GM23338 (cell line): ENCODE data around the gene CHRNA10. TPM values are rescaled to one million over a fixed set of nuclear protein-coding genes. Genes with fewer than 3 reads are reported as not detected.

ENCODE experiments used
- ATAC-seq: fragments of 200-7000 bp; cut with Tn5 transposase; 3 replicates; pipeline ENCODE4 v1.9.1; 2020
- DNase-seq: peaks from one replicate; pipeline ENCODE4 v3.0.0-alpha.2; 2015; ENCODE audit warnings: low spot score
- H2AFZ ChIP-seq: fragments of 200-600 bp; sonication (generic); 2 replicates; pipeline ENCODE4 v1.8.0; 2016; ENCODE audit warnings: antibody characterized with exemption, mild to moderate bottlenecking, moderate library complexity
- H3F3A ChIP-seq: fragments of 200-600 bp; sonication (generic); replicated peaks from 2 replicates; pipeline ENCODE4 v1.8.0; 2017; ENCODE audit warnings: antibody characterized with exemption, mixed run types, low read depth
- H3K27ac ChIP-seq: fragments of 200-600 bp; sonication (generic); 2 replicates; pipeline ENCODE4 v1.6.1; 2016; ENCODE audit warnings: low read depth
- H3K27me3 ChIP-seq: fragments of 200-600 bp; sonication (generic); 2 replicates; pipeline ENCODE4 v1.8.0; 2016; ENCODE audit warnings: mild to moderate bottlenecking, mixed run types, moderate library complexity; ENCODE audit not compliant: insufficient read depth
- H3K36me3 ChIP-seq: fragments of 200-600 bp; sonication (generic); 2 replicates; pipeline ENCODE4 v1.8.0; 2016; ENCODE audit warnings: mild to moderate bottlenecking; ENCODE audit not compliant: insufficient read depth
- H3K4me1 ChIP-seq: fragments of 200-600 bp; sonication (generic); 2 replicates; pipeline ENCODE4 v1.8.0; 2016; ENCODE audit warnings: mild to moderate bottlenecking, moderate library complexity; ENCODE audit not compliant: insufficient read depth
- H3K4me2 ChIP-seq: fragments of 200-600 bp; sonication (generic); 2 replicates; pipeline ENCODE4 v1.7.1; 2017; ENCODE audit warnings: mixed run types
- H3K4me3 ChIP-seq: fragments of 200-600 bp; sonication (generic); 2 replicates; pipeline ENCODE4 v1.6.1; 2016; ENCODE audit warnings: mixed run types
- H3K79me2 ChIP-seq: fragments of 200-600 bp; sonication (generic); replicated peaks from 2 replicates; pipeline ENCODE4 v1.8.0; 2017; ENCODE audit warnings: mild to moderate bottlenecking; ENCODE audit not compliant: insufficient read depth
- H3K9me2 ChIP-seq: fragments of 200-600 bp; sonication (generic); 2 replicates; pipeline ENCODE4 v1.8.0; 2017; ENCODE audit not compliant: insufficient read depth
- H4K20me1 ChIP-seq: fragments of 200-600 bp; sonication (generic); replicated peaks from 2 replicates; pipeline ENCODE4 v1.8.0; 2017; ENCODE audit warnings: mild to moderate bottlenecking; ENCODE audit not compliant: insufficient read depth
- H3K27ac Mint-ChIP-seq: 2 replicates; pipeline ENCODE4 v1.8.0; 2020; ENCODE audit warnings: inconsistent platforms, mild to moderate bottlenecking, moderate library complexity, mixed read lengths
- H3K27me3 Mint-ChIP-seq: 3 replicates; pipeline ENCODE4 v1.8.0; 2022; ENCODE audit warnings: low read depth, mild to moderate bottlenecking, moderate library complexity, mixed read lengths, inconsistent platforms; ENCODE audit not compliant: insufficient read depth, poor library complexity
- H3K36me3 Mint-ChIP-seq: 3 replicates; pipeline ENCODE4 v1.8.0; 2021; ENCODE audit warnings: low read depth, mild to moderate bottlenecking, inconsistent platforms, moderate library complexity, mixed read lengths
- H3K4me1 Mint-ChIP-seq: 3 replicates; pipeline ENCODE4 v1.8.0; 2020; ENCODE audit warnings: mild to moderate bottlenecking, inconsistent platforms, mixed read lengths
- H3K4me3 Mint-ChIP-seq: 3 replicates; pipeline ENCODE4 v1.8.0; 2021; ENCODE audit warnings: moderate library complexity, mild to moderate bottlenecking, inconsistent platforms, mixed read lengths
- H3K9me3 Mint-ChIP-seq: 3 replicates; pipeline ENCODE4 v1.8.0; 2020; ENCODE audit warnings: moderate library complexity, mild to moderate bottlenecking, inconsistent platforms, mixed read lengths
- CREB1 ChIP-seq: fragments of 250-450 bp; sonication (Bioruptor Pico); IDR thresholded peaks from 2 replicates; pipeline ENCODE4 v1.5.0; 2020; ENCODE audit warnings: low read depth, mild to moderate bottlenecking, moderate library complexity
- EZH2 ChIP-seq: fragments of 200-600 bp; sonication (generic); IDR thresholded peaks from one replicate; pipeline ENCODE4 v1.8.0; 2017; ENCODE audit warnings: antibody characterized with exemption, mild to moderate bottlenecking, low read depth; ENCODE audit not compliant: unreplicated experiment
- EZH2phosphoT487 ChIP-seq: fragments of 200-600 bp; sonication (generic); IDR thresholded peaks from one replicate; pipeline ENCODE4 v1.8.1; 2018; ENCODE audit warnings: antibody characterized with exemption; ENCODE audit not compliant: unreplicated experiment
- JUNB ChIP-seq: IDR thresholded peaks from one replicate; pipeline ENCODE4 v1.6.1; 2016; ENCODE audit warnings: antibody characterized with exemption; ENCODE audit not compliant: unreplicated experiment
- NANOG ChIP-seq: IDR thresholded peaks from 2 replicates; pipeline ENCODE4 v1.6.1; 2016; ENCODE audit warnings: antibody characterized with exemption, borderline replicate concordance
- POLR2AphosphoS5 ChIP-seq: IDR thresholded peaks from 2 replicates; pipeline ENCODE4 v1.6.1; 2016; ENCODE audit warnings: antibody characterized with exemption, low read depth
- STAT1 ChIP-seq: IDR thresholded peaks from one replicate; pipeline ENCODE4 v1.6.1; 2016; ENCODE audit warnings: antibody characterized with exemption; ENCODE audit not compliant: unreplicated experiment
- ZNF114 ChIP-seq: fragments of 250-450 bp; sonication (Bioruptor Pico); IDR thresholded peaks from 2 replicates; pipeline ENCODE4 v1.5.0; 2020; ENCODE audit warnings: mild to moderate bottlenecking, moderate library complexity
- ZNF331 ChIP-seq: fragments of 250-450 bp; sonication (Bioruptor Pico); IDR thresholded peaks from 2 replicates; pipeline ENCODE4 v1.5.0; 2020; ENCODE audit warnings: low read depth, mild to moderate bottlenecking, moderate library complexity
- polyA plus RNA-seq: library from polyadenylated mRNA; unstranded; fragments of >200 nt; fragmentation: Nextera tagmentation; extraction: Ambion mirVana; gene quantifications from 2 replicates; pipeline ENCODE4 v1.2.1, GENCODE V29; 2016
- total RNA-seq: library from RNA; depleted of rRNA; stranded (reverse); fragments of >200 nt; shearing (Covaris generic); gene quantifications from 2 replicates; pipeline ENCODE4 v1.2.3, GENCODE V29; 2014
- TF ChIP-seq, protein P1 (sequence below), 2 experiments: fragments of 200-600 bp in 1 of 2; sonication (generic) in 1 of 2; conservative IDR thresholded peaks; 2 replicates each; pipeline versions ENCODE4 v1.5.1 to v1.6.1; 2016 to 2017; ENCODE audit warnings: antibody characterized with exemption in 2 of 2, low read depth in 2 of 2, mild to moderate bottlenecking in 2 of 2, moderate library complexity in 1 of 2
- TF ChIP-seq, protein P2 (sequence below): IDR thresholded peaks from one replicate; pipeline ENCODE4 v1.6.1; 2018; ENCODE audit warnings: antibody characterized with exemption; ENCODE audit not compliant: unreplicated experiment
- TF ChIP-seq, protein P3 (sequence below): IDR thresholded peaks from 2 replicates; pipeline ENCODE4 v1.6.1; 2016; ENCODE audit warnings: antibody characterized with exemption
- TF ChIP-seq, protein P4 (sequence below): fragments of 250-450 bp; sonication (Bioruptor Pico); IDR thresholded peaks from 2 replicates; pipeline ENCODE4 v1.5.0; 2020; ENCODE audit warnings: mild to moderate bottlenecking, moderate library complexity

The CHRNA10 gene
- total and polyA plus RNA-seq, 2 experiments from 2014 or later, result 0.45 to 1.5 TPM

DNA sequence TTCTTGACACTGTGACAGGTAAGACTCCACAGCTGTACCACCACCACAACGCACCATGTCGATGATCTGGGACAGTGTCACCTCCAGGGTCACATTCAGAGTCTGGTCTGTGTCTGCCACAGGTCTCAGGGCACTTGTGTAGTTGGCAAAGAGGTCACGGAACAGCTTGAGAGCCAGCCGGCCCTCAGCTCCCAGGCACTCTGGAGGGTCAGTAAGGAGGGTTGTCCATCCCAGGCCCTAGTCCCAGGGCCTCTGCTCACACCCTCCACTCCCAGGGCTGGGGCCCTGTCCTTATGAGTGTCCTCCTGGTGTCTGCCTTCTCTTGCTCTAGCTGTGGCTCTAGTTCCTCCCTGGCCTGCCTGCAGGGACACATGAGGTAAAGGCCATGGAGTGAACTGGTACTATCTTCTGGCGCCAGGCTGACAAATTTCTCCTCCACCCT is 1.4 kb downstream of the CHRNA10 start:
- Histone ChIP-seq H3K4me3 (no peak overlapping the region), H3K4me1 (no peaks in the 10 kb centered on the region), H3K79me2 (no peaks in the 10 kb centered on the region), H3K27me3 (no peaks in the 10 kb centered on the region), H3K36me3 (peaks cover 5% of the 10 kb centered on the region; the same call in 1 of the 2 replicates), H4K20me1 (no peaks in the 10 kb centered on the region; the same call in 1 of the 2 replicates), H3K9me2 (no peaks in the 10 kb centered on the region), H3K4me2 (no peak overlapping the region), H2AFZ (no peak overlapping the region), H3K27ac (no peak overlapping the region), H3F3A (no peaks in the 10 kb centered on the region)
- Mint-ChIP-seq H3K4me3 (no peak overlapping the region), H3K36me3 (peaks cover 48% of the 10 kb centered on the region), H3K27ac (no peak overlapping the region), H3K4me1 (peaks cover 8% of the 10 kb centered on the region), H3K27me3 (peaks cover 4% of the 10 kb centered on the region), H3K9me3 (no peaks in the 10 kb centered on the region)
- TF ChIP-seq, protein P1, sequence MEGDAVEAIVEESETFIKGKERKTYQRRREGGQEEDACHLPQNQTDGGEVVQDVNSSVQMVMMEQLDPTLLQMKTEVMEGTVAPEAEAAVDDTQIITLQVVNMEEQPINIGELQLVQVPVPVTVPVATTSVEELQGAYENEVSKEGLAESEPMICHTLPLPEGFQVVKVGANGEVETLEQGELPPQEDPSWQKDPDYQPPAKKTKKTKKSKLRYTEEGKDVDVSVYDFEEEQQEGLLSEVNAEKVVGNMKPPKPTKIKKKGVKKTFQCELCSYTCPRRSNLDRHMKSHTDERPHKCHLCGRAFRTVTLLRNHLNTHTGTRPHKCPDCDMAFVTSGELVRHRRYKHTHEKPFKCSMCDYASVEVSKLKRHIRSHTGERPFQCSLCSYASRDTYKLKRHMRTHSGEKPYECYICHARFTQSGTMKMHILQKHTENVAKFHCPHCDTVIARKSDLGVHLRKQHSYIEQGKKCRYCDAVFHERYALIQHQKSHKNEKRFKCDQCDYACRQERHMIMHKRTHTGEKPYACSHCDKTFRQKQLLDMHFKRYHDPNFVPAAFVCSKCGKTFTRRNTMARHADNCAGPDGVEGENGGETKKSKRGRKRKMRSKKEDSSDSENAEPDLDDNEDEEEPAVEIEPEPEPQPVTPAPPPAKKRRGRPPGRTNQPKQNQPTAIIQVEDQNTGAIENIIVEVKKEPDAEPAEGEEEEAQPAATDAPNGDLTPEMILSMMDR (conservative IDR thresholded peaks at IDR 0.05; ENCODE audit: low read depth in 2 of 2), result no peak
- TF ChIP-seq NANOG (no peak), CREB1 (CRISPR knock-in tag) (no peak), ZNF331 (no peak), STAT1 (no peak), JUNB (no peak), ZNF114 (CRISPR knock-in tag) (no peak), EZH2phosphoT487 (no peak), POLR2AphosphoS5 (no peak), EZH2 (no peak)
- TF ChIP-seq, protein P2, sequence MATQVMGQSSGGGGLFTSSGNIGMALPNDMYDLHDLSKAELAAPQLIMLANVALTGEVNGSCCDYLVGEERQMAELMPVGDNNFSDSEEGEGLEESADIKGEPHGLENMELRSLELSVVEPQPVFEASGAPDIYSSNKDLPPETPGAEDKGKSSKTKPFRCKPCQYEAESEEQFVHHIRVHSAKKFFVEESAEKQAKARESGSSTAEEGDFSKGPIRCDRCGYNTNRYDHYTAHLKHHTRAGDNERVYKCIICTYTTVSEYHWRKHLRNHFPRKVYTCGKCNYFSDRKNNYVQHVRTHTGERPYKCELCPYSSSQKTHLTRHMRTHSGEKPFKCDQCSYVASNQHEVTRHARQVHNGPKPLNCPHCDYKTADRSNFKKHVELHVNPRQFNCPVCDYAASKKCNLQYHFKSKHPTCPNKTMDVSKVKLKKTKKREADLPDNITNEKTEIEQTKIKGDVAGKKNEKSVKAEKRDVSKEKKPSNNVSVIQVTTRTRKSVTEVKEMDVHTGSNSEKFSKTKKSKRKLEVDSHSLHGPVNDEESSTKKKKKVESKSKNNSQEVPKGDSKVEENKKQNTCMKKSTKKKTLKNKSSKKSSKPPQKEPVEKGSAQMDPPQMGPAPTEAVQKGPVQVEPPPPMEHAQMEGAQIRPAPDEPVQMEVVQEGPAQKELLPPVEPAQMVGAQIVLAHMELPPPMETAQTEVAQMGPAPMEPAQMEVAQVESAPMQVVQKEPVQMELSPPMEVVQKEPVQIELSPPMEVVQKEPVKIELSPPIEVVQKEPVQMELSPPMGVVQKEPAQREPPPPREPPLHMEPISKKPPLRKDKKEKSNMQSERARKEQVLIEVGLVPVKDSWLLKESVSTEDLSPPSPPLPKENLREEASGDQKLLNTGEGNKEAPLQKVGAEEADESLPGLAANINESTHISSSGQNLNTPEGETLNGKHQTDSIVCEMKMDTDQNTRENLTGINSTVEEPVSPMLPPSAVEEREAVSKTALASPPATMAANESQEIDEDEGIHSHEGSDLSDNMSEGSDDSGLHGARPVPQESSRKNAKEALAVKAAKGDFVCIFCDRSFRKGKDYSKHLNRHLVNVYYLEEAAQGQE, result no peak
- TF ChIP-seq, protein P3, sequence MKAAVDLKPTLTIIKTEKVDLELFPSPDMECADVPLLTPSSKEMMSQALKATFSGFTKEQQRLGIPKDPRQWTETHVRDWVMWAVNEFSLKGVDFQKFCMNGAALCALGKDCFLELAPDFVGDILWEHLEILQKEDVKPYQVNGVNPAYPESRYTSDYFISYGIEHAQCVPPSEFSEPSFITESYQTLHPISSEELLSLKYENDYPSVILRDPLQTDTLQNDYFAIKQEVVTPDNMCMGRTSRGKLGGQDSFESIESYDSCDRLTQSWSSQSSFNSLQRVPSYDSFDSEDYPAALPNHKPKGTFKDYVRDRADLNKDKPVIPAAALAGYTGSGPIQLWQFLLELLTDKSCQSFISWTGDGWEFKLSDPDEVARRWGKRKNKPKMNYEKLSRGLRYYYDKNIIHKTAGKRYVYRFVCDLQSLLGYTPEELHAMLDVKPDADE, result no peak
- TF ChIP-seq, protein P4, sequence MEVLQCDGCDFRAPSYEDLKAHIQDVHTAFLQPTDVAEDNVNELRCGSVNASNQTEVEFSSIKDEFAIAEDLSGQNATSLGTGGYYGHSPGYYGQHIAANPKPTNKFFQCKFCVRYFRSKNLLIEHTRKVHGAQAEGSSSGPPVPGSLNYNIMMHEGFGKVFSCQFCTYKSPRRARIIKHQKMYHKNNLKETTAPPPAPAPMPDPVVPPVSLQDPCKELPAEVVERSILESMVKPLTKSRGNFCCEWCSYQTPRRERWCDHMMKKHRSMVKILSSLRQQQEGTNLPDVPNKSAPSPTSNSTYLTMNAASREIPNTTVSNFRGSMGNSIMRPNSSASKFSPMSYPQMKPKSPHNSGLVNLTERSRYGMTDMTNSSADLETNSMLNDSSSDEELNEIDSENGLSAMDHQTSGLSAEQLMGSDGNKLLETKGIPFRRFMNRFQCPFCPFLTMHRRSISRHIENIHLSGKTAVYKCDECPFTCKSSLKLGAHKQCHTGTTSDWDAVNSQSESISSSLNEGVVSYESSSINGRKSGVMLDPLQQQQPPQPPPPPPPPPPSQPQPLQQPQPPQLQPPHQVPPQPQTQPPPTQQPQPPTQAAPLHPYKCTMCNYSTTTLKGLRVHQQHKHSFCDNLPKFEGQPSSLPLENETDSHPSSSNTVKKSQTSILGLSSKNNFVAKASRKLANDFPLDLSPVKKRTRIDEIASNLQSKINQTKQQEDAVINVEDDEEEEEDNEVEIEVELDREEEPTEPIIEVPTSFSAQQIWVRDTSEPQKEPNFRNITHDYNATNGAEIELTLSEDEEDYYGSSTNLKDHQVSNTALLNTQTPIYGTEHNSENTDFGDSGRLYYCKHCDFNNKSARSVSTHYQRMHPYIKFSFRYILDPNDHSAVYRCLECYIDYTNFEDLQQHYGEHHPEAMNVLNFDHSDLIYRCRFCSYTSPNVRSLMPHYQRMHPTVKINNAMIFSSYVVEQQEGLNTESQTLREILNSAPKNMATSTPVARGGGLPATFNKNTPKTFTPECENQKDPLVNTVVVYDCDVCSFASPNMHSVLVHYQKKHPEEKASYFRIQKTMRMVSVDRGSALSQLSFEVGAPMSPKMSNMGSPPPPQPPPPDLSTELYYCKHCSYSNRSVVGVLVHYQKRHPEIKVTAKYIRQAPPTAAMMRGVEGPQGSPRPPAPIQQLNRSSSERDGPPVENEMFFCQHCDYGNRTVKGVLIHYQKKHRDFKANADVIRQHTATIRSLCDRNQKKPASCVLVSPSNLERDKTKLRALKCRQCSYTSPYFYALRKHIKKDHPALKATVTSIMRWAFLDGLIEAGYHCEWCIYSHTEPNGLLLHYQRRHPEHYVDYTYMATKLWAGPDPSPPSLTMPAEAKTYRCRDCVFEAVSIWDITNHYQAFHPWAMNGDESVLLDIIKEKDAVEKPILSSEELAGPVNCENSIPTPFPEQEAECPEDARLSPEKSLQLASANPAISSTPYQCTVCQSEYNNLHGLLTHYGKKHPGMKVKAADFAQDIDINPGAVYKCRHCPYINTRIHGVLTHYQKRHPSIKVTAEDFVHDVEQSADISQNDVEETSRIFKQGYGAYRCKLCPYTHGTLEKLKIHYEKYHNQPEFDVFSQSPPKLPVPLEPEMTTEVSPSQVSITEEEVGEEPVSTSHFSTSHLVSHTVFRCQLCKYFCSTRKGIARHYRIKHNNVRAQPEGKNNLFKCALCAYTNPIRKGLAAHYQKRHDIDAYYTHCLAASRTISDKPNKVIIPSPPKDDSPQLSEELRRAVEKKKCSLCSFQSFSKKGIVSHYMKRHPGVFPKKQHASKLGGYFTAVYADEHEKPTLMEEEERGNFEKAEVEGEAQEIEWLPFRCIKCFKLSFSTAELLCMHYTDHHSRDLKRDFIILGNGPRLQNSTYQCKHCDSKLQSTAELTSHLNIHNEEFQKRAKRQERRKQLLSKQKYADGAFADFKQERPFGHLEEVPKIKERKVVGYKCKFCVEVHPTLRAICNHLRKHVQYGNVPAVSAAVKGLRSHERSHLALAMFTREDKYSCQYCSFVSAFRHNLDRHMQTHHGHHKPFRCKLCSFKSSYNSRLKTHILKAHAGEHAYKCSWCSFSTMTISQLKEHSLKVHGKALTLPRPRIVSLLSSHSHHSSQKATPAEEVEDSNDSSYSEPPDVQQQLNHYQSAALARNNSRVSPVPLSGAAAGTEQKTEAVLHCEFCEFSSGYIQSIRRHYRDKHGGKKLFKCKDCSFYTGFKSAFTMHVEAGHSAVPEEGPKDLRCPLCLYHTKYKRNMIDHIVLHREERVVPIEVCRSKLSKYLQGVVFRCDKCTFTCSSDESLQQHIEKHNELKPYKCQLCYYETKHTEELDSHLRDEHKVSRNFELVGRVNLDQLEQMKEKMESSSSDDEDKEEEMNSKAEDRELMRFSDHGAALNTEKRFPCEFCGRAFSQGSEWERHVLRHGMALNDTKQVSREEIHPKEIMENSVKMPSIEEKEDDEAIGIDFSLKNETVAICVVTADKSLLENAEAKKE, result no peak
- no peak for DNase-seq
- no peak for ATAC-seq
